ENCODE measurements around the gene ANKRD13D.

DNA sequence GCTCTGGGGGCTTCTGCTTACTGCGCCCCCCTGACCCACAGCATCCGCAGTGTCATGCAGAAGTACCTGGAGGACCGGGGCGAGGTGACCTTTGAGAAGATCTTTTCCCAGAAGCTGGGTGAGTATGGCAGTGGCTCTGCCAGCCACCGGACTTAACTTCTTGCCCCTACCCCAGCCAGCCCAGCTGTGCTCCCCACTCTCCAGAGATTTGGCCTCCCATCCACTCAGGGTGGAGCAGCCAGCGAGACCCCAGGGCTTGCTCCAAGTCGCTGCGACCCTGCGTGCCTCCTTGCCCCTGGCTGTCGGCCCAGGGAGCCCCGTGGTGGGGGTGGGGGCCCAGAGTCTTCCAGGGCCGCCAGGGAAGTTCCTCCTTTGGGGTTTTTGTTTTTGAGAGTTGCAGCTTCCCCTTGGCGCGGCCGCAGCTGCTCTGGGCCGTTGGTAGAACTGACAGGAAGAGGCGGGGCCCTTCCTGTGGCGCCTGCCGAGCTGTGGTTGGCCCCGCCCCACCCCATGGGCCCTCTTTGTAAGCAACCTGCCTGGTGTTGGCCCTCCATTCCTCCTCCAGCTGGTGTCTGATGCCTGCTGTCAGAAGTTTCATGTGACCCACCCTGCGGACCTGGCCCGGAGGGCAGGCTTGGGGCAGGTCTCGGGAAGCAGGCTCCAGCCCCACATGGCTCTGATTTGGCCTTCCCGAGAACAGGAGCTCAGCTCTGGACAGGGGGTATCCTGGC is 11.7 kb upstream of the ANKRD13D start:
- TF ChIP-seq EP300 (IDR thresholded peaks at IDR 0.05; ENCODE audit: borderline replicate concordance in 1 of 2, low read depth in 1 of 2, low read length in 1 of 2) (no peak), ELF1 (IDR thresholded peaks at IDR 0.05) (no peak), SIN3A (IDR thresholded peaks at IDR 0.05; ENCODE audit: borderline replicate concordance, low read depth, low read length) (no peak), RAD21 (IDR thresholded peaks at IDR 0.05; ENCODE audit: low read length) (no peak), JUND (IDR thresholded peaks at IDR 0.05) (no peak), NRF1 (IDR thresholded peaks at IDR 0.05; ENCODE audit: low read depth, low read length) (no peak), FOXM1 (IDR thresholded peaks at IDR 0.05; ENCODE audit: low read depth) (no peak), RCOR1 (IDR thresholded peaks at IDR 0.05; ENCODE audit: low read length) (no peak), ZBTB33 (IDR thresholded peaks at IDR 0.05; ENCODE audit: borderline replicate concordance, low read depth) (no peak), YY1 (IDR thresholded peaks at IDR 0.05; ENCODE audit: low read depth) (no peak), TAF1 (IDR thresholded peaks at IDR 0.05; ENCODE audit: borderline replicate concordance, low read depth, low read length) (no peak)
- TF ChIP-seq, protein P1, sequence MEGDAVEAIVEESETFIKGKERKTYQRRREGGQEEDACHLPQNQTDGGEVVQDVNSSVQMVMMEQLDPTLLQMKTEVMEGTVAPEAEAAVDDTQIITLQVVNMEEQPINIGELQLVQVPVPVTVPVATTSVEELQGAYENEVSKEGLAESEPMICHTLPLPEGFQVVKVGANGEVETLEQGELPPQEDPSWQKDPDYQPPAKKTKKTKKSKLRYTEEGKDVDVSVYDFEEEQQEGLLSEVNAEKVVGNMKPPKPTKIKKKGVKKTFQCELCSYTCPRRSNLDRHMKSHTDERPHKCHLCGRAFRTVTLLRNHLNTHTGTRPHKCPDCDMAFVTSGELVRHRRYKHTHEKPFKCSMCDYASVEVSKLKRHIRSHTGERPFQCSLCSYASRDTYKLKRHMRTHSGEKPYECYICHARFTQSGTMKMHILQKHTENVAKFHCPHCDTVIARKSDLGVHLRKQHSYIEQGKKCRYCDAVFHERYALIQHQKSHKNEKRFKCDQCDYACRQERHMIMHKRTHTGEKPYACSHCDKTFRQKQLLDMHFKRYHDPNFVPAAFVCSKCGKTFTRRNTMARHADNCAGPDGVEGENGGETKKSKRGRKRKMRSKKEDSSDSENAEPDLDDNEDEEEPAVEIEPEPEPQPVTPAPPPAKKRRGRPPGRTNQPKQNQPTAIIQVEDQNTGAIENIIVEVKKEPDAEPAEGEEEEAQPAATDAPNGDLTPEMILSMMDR (IDR thresholded peaks at IDR 0.05): no peak
- TF ChIP-seq, protein P2, sequence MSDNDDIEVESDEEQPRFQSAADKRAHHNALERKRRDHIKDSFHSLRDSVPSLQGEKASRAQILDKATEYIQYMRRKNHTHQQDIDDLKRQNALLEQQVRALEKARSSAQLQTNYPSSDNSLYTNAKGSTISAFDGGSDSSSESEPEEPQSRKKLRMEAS (IDR thresholded peaks at IDR 0.05; ENCODE audit: low read depth): no peak

Data from SK-N-SH (cell line).